BE2C (cell line): ENCODE data around the gene SAMD4B. TPM values are rescaled to one million over a fixed set of nuclear protein-coding genes. Genes with fewer than 3 reads are reported as not detected.
A peak's percentile ranks its signal among the peaks of the same experiment; 100 is the strongest.

Source experiments
- DNase-seq: peaks from one replicate; pipeline ENCODE4 v3.0.0-alpha.2; 2020
- H3K27me3 ChIP-seq: fragments of 250-450 bp; sonication (Bioruptor Pico); 2 replicates; pipeline ENCODE4 v1.5.1; 2020; ENCODE audit warnings: mild to moderate bottlenecking
- H3K36me3 ChIP-seq: fragments of 250-450 bp; sonication (Bioruptor Pico); 2 replicates; pipeline ENCODE4 v1.5.1; 2020; ENCODE audit warnings: mild to moderate bottlenecking
- H3K4me1 ChIP-seq: fragments of 250-450 bp; sonication (Bioruptor Pico); 2 replicates; pipeline ENCODE4 v1.5.1; 2020
- H3K4me3 ChIP-seq: 2 replicates; pipeline ENCODE4 v1.5.1; 2011; ENCODE audit warnings: low read depth, low read length
- H3K9me3 ChIP-seq: fragments of 250-450 bp; sonication (Bioruptor Pico); 2 replicates; pipeline ENCODE4 v1.5.1; 2020
- polyA plus RNA-seq: library from polyadenylated mRNA; unstranded; fragments of >200 nt; gene quantifications from one replicate; pipeline ENCODE4 v1.2.1, GENCODE V29; 2012; ENCODE audit warnings: low read depth, missing spikeins; ENCODE audit not compliant: insufficient read length, insufficient read depth
- TF ChIP-seq, protein P1 (sequence below): IDR thresholded peaks from 2 replicates; pipeline ENCODE4 v1.5.1; 2012; ENCODE audit warnings: mild to moderate bottlenecking, low read depth, low read length

Gene SAMD4B, protein sequence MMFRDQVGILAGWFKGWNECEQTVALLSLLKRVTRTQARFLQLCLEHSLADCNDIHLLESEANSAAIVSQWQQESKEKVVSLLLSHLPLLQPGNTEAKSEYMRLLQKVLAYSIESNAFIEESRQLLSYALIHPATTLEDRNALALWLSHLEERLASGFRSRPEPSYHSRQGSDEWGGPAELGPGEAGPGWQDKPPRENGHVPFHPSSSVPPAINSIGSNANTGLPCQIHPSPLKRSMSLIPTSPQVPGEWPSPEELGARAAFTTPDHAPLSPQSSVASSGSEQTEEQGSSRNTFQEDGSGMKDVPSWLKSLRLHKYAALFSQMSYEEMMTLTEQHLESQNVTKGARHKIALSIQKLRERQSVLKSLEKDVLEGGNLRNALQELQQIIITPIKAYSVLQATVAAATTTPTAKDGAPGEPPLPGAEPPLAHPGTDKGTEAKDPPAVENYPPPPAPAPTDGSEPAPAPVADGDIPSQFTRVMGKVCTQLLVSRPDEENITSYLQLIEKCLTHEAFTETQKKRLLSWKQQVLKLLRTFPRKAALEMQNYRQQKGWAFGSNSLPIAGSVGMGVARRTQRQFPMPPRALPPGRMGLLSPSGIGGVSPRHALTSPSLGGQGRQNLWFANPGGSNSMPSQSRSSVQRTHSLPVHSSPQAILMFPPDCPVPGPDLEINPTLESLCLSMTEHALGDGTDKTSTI
- 169 TPM for polyA plus RNA-seq

DNA sequence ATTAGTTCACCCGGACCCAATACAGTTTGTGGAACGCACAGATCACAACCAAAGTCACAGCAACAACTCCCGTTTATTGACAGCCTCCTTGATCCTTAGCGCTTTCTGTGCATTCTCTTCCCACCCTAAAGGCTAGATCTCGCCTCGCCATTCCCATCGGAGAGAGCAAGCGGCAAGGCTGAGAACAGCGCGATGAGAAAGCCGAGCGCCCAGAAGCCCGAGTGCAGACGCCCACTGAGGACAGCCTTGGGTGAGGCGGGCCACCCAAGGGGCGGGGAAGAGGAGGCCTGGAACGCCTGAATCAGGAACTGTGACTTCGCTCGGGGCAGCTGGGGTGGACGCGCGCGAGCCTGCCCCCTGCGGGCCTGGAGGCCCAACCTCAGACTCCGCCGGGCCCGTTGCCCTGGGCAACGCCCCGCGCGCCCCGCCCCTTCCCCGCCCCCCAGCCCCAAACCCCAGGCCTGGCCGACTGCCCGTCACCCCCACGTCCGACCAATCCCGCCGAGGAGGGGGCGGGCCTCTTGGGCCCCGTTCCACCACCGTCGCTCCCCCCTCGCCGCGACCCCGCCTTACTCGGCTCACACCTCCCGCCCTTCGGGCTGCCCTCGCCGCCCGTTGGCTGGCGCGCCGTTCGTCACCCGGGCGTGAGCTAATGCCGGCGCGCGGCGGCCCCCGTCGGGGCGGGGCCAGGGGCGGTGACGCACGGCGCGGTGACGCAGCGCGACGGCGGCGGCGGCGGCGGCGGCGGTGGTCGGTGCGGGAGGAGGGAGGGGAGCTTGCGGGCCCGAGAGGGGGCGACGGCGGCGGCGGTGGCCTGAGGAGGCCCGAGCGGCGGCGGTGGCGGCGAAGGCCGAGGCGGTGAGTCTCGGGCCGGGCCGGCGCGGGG is at the start of gene SAMD4B:
Gene SAMD4B (plus strand): TSS at position 703 of the 886 bp plus-strand sequence. CDS start 14,473 bp downstream, outside the sequence.
- H3K4me3 ChIP-seq, result peak within 1 kb of the TSS; percentile 98
- peaks cover 9% of the 10 kb centered on the region; the same call in 1 of the 2 replicates for H3K36me3 ChIP-seq
- peak; percentile 100 for DNase-seq
- H3K9me3 ChIP-seq, result no peaks in the 10 kb centered on the region
- no peaks in the 10 kb centered on the region for H3K4me1 ChIP-seq
- no peaks in the 10 kb centered on the region for H3K27me3 ChIP-seq
- TF ChIP-seq, protein P1, sequence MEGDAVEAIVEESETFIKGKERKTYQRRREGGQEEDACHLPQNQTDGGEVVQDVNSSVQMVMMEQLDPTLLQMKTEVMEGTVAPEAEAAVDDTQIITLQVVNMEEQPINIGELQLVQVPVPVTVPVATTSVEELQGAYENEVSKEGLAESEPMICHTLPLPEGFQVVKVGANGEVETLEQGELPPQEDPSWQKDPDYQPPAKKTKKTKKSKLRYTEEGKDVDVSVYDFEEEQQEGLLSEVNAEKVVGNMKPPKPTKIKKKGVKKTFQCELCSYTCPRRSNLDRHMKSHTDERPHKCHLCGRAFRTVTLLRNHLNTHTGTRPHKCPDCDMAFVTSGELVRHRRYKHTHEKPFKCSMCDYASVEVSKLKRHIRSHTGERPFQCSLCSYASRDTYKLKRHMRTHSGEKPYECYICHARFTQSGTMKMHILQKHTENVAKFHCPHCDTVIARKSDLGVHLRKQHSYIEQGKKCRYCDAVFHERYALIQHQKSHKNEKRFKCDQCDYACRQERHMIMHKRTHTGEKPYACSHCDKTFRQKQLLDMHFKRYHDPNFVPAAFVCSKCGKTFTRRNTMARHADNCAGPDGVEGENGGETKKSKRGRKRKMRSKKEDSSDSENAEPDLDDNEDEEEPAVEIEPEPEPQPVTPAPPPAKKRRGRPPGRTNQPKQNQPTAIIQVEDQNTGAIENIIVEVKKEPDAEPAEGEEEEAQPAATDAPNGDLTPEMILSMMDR, result peak; percentile 56

DNA sequence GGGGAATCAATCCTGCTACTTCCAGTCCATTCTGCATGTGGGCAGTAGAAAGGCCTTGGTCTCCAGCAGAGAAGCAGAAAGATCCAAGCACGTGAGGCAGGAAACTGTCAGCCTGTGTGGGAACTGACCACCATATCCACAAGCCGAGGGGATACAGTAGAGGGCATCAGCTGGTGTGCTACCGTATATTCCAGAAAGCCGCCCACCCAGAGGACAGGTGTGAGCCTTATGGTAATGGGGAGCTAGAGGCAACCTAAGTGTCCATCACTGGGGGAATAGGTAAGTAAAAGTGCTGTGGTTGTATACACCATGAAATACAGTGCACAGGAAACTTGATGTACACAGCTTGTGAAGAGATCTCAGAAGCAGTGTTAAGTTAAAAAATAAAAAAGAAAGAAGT is 48.8 kb upstream of the SAMD4B start:
- Histone ChIP-seq H3K4me3 (no peak overlapping the region), H3K36me3 (no peaks in the 10 kb centered on the region), H3K4me1 (no peaks in the 10 kb centered on the region), H3K9me3 (no peaks in the 10 kb centered on the region), H3K27me3 (peaks cover 17% of the 10 kb centered on the region; the same call in 1 of the 2 replicates)
- TF ChIP-seq, protein P1, result no peak
- no peak for DNase-seq

DNA sequence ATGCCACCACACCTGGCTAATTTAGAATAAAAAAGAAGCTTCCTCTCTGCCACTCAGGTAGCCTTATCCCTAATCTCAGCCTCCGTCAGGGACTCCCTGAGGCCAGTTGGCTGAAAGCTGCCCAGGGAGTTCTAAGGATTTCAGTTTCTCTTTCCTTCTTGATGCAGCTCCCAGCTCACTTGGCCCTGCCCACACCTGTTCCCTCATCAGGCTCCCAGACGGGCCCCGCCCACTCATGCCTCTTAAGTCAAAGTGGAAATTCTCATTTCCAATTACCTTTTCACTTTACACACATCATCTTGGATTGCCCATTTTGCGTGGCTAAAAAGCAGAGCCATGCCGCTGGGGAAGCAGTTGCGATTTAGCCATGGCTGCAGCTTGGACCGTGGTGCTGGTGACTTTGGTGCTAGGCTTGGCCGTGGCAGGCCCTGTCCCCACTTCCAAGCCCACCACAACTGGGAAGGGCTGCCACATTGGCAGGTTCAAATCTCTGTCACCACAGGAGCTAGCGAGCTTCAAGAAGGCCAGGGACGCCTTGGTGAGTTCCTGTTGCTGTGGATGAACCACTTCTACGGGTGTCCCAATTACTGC is 46.1 kb upstream of the SAMD4B start, which contains the start of gene IFNL1:
Gene IFNL1 (plus strand): TSS at position 353 of the 591 bp plus-strand sequence. CDS start 15 bp downstream, at position 368.
- DNase-seq, result no peak

DNA sequence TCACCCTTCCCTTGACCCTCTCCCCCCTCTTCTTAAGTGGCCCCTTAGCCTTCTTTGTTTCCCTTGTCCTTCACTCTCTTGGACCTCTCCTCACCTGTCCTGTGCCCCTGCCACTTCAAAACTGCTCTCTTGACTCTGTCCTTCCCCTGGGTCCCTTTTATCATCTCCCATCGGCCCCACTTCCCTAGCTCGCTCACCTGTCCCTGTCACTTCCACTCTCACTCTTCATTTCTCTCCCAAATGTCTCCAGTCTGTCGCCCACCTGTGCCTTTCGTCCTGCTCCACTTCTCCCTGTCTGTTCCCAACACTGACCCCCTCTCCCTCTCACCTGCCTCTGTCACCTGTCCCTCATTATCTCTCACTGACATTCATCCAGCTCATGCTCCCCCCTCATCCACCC is 45.3 kb upstream of the SAMD4B start:
- TF ChIP-seq, protein P1, result no peak
- Histone ChIP-seq H3K27me3 (peaks cover 9% of the 10 kb centered on the region; the same call in 1 of the 2 replicates), H3K4me3 (no peak overlapping the region), H3K36me3 (no peaks in the 10 kb centered on the region), H3K4me1 (no peaks in the 10 kb centered on the region), H3K9me3 (no peaks in the 10 kb centered on the region)
- DNase-seq, result no peak

More for the DNA sequence above, 46.1 kb upstream of the SAMD4B start, which contains the start of gene IFNL1:
- H3K4me3 ChIP-seq, result no peak within 1 kb of the TSS
- no peaks in the 10 kb centered on the region for H3K4me1 ChIP-seq
- H3K36me3 ChIP-seq, result no peaks in the 10 kb centered on the region
- TF ChIP-seq, protein P1, result no peak
- no peaks in the 10 kb centered on the region for H3K9me3 ChIP-seq
- H3K27me3 ChIP-seq, result peaks cover 12% of the 10 kb centered on the region; the same call in 1 of the 2 replicates

DNA sequence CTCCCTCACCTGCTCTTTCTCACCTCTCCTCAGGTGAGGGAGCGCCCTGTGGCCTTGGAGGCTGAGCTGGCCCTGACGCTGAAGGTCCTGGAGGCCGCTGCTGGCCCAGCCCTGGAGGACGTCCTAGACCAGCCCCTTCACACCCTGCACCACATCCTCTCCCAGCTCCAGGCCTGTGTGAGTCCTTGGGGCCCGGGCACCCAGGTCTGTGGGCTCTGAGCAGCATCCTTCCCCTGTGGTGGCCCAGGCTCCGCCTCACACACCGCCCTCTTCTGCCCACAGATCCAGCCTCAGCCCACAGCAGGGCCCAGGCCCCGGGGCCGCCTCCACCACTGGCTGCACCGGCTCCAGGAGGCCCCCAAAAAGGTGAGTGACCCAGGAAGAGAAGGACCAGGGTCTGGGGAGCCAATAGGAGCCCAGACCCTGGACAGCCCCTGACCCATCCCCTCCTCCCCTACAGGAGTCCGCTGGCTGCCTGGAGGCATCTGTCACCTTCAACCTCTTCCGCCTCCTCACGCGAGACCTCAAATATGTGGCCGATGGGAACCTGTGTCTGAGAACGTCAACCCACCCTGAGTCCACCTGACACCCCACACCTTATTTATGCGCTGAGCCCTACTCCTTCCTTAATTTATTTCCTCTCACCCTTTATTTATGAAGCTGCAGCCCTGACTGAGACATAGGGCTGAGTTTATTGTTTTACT is 44.1 kb upstream of the SAMD4B start:
- no peak overlapping the region for H3K4me3 ChIP-seq
- 0 out of 2 replicates have a peak, but pooled peaks cover 3% of the 10 kb centered on the region for H3K27me3 ChIP-seq
- TF ChIP-seq, protein P1, result no peak
- no peak for DNase-seq
- H3K9me3 ChIP-seq, result no peaks in the 10 kb centered on the region
- H3K4me1 ChIP-seq, result no peaks in the 10 kb centered on the region
- H3K36me3 ChIP-seq, result no peaks in the 10 kb centered on the region
